GM18867 (cell line): ENCODE measurements around the gene CACNG8.
"Not testable (repeated sequence)": the region's sequence is repeated elsewhere in the genome, so short reads cannot be mapped to it uniquely, and the experiment has no call there.

ENCODE experiments used
- ATAC-seq: cut with Tn5 transposase; IDR thresholded peaks from one replicate; pipeline ENCODE4 v1.9.1; 2021; ENCODE audit warnings: mild to moderate bottlenecking, moderate library complexity; ENCODE audit not compliant: unreplicated experiment

The CACNG8 gene

GRCh38 chr19:53962887-53963431 is at the start of gene CACNG8:
TSS of gene CACNG8 (plus strand) at chr19:53962937.
- no peak for ATAC-seq

DNA sequence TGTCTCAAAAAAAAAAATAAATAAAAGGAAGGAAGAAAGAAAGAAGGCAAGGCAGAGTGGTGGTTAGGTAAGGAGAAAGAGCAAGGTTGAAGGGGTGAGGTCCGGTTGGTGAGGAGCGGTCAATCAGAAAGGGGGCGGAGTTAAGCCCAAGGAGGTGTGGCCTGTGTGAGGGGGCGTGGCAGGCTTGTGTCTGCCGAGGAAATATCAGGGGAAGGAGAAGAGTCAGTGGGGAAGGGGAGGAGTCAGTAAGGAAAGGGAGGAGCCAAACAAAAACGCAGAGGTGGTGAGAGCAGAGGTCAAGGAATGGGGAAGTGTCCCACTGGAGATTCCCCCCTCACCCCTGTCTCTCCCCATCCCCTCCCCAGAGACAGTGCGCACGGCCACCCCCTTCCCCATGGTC is 47.7 kb upstream of the CACNG8 start:
- no peak for ATAC-seq

GRCh38 chr19:53916004-53916403 is 46.7 kb upstream of the CACNG8 start:
- ATAC-seq = no peak

DNA sequence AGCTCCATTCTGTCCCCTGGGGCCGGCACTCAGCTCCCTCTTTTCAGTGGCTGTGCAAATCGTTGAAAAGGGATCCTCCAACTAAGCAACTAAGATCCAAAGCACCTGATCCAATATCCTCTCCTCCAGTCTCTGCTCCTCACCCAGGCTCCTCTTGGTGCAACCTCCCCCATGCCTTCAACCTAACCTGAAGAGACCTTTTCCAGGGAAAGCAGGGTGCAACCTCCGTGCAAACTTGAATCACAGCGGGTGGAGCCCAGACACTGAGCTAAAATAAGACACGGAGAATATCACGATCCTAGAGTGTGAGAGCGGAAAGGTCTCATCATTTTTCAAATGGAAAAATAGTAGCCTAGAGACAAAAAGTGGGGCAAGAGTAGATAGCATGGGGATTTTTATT is 45.4 kb upstream of the CACNG8 start:
- ATAC-seq = no peak

DNA sequence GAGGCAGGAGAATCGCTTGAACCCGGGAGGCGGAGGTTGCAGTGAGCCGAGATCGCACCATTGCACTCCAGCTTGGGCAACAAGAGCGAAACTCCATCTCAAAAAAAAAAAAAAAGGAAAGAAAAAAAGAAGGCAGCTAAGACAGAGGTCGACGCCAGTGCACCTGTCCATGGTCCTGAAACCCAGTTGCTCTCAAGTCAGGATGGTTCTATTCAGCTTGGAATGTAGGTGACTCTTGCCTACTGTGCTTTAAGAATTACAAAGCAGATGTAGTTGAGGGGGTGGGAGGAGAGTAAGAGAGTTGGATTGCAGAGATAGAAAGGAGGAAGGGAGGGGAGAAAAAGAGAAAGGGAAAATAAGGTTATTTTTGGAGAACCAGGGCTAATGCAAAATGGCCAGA is 35.0 kb upstream of the CACNG8 start:
- no peak for ATAC-seq

- no peak for ATAC-seq
Observed at GRCh38 chr19:53936029-53936428, 26.7 kb upstream of the CACNG8 start.

- no peak for ATAC-seq
Observed at GRCh38 chr19:53942001-53942786, 20.5 kb upstream of the CACNG8 start.

DNA sequence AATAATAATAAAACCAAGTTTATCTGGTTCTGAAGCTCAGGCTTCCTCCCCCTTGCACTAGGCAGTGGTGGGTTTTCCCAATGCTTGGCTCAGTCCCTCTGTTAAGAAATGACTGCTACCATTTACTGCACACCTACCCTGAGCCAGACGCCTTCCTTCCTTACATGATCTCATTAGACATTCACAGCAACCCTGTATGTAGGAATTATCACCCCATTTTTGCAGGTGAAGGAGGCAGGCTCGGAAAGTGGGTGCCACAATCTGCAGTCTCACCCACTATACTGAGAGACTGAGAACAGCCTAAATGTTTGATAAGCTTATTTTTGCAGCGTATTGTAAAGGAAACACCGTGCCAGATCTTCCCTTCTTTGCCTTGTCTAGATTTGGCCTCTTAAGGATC is 18.3 kb upstream of the CACNG8 start:
- ATAC-seq = no peak

- no peak for ATAC-seq
Observed at GRCh38 chr19:53944933-53945332, 17.8 kb upstream of the CACNG8 start.

- ATAC-seq = no peak
Observed at GRCh38 chr19:53945441-53945840, 17.3 kb upstream of the CACNG8 start.

- no peak for ATAC-seq
Observed at GRCh38 chr19:53945998-53946397, 16.7 kb upstream of the CACNG8 start.

GRCh38 chr19:53947624-53948023 is 15.1 kb upstream of the CACNG8 start:
- ATAC-seq = no peak

DNA sequence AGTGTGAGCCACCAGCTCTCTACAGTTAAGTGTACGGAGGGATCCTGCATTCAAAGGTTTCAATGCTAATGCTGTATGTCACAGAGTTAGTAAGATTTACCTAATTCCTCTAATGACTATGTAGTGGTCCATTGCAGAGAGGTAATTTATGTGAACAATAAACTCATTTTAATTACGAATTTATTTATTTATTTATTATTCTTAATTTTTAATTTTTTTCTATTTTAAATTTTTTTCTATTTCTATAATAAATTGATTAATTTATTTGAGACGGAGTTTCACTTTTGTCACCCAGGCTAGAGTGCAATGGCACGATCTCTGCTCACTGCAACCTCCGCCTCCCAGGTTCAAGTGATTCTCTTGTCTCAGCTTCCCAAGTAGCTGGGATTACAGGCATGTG is 14.1 kb upstream of the CACNG8 start:
- ATAC-seq = not testable (repeated sequence)

DNA sequence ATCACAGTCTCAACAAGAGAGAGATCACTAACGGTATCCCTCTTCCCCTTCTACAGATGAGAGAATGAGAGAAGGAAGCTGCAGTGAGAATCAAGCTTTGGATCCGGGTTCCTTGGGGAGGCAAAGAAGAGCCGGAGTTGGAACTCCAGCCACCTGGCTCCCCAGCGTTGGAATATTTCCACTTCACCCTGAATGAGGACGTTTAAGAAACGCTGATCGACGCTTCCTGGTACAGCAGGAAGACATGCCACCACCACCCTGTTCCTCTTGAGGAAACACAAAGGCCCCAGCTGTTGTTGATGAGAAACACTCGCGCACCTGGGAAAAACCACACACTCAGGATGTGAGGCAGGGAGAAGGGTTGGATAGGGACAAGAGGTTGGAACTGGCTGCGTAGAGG is 11.3 kb upstream of the CACNG8 start:
- ATAC-seq = no peak

DNA sequence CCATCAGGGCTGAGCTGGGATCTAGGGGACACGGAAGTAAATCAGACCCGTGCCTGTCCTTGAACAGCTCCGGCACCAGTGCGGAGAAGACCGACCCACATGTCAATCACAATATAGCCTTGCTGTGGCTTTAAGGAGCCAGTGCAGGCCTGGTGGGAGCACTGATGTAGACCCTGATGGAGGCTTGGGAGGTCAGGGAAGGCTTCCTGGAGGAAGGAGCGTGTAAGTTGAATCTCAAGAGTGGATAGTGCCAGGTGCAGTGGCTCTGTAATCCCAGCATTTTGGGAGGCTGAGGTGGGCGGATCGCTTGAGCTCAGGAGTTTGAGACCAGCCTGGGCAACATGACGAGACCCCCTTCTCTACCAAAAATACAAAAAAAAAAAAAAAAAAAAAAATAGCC is 10.8 kb upstream of the CACNG8 start:
- no peak for ATAC-seq

DNA sequence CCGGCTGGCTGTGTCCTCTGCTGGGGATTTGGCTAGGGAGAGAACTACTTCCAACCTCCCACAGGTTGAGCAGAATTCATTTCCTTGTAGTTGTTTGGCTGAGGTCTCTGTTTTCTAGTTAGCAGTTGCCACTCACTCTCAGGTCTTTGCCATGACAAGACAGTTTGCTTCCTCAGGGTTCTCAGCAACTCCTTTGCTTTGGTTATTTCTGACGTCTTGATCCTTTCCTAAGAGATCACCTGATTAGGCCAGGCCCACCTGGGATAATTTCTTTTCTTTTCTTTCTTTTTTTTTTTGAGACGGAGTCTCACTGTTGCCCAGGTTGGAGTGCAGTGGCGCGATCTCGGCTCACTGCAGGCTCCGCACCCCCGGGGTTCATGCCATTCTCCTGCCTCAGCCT is 9.4 kb upstream of the CACNG8 start:
- no peak for ATAC-seq

- ATAC-seq = no peak
Observed at GRCh38 chr19:53957448-53958167, 5.1 kb upstream of the CACNG8 start.

GRCh38 chr19:53958168-53958571 is 4.6 kb upstream of the CACNG8 start:
- no peak for ATAC-seq

DNA sequence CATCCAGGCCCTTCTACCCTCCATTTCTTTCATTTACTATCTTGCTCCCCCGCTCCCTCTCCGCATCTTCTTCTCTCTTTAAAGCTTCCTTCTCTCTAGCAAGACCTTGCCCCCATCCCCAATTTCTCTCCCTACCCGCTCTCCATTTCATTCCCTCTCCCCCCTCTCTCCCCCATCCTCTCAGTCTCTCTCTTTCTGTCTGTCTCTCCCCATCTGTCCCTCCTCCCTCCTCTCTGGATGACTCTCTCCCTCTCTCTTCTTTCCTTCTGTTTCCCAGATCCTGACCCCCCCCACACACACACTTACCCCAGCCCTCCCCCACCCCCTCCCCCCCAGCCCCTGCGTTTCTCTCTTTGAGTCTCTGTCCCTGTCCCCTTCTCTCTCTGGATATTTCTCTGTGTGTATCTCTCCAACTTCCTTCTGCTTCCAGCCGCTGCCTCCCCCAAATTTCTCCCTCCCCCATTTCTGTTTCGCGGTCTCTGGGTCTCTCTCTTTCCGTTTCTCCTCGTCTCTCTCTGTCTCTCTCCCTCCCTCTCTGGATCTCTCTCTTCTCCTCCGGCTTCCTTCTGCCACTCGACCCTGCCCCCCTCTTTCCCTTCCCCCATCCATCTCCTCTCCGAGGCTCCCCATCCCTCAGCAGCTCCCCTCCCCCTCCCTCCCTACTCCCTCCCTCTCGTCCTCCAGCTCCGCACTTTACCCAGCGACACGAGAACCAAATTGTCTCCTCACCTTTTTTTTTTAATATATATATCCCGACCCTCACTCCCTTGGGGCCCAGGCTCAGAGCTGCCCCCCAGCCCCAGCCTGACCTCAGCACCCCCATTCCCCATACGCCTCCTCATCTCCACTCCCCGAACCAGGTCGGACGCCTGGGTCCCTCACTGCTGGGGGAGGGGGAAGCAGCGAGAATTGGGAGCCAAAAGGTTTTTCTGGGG is 3.6 kb upstream of the CACNG8 start:
- no peak for ATAC-seq

DNA sequence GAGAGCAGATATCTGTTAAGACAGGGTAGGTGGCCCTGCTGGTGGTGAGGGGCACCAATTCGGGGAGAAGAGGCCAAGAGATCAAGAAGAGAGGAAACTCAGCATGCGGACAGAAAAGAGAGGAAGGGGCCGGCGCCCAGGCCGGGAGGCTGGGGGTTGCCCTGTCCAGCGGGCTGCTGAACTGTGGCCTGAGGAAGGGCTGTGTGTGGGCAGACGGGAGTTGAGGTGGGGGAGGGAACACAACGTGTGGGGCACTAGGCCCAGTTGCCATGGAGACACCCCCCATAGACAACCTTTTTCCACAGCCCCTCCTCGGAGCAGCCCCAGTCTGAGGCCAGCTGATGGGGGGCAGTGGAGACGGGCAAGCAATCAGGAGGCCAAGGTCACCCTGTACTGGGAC is 2.5 kb upstream of the CACNG8 start:
- ATAC-seq = no peak

DNA sequence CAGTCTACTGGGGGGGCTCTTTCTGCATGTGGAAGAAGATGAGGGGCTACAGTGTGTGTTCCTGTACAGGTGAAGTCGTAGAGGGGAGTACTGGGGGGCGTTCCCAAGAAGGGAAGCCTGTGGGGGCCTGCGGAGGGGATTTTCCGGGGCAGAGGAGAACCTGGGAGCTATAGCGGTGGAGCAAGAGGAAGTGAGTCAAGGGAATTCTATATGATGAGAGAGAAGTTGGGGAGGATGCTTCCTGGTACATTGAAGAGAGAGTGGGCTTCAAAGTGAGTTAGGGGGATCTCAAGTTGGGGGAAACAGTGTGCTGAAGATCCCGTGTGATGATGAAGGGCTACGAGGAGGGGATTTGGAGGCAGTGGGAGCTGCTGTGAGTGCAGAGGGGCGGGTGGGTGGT is 1.9 kb upstream of the CACNG8 start:
- ATAC-seq = no peak
